ENCODE data around the gene POU2F1.

- TF ChIP-seq CTCF (IDR thresholded peaks at IDR 0.05) (no peak), POLR2AphosphoS5 (IDR thresholded peaks at IDR 0.05) (no peak), POLR2A (IDR thresholded peaks at IDR 0.05) (no peak), EP300 (IDR thresholded peaks at IDR 0.05) (no peak)
Observed at GRCh38 chr1:167409183-167409582, 188.5 kb downstream of the POU2F1 start.

All from stomach (tissue), 4 donors.